MM.1S (cell line): ENCODE data around the gene PLK5.

Source experiments
- CTCF ChIP-seq: fragments of 300-600 bp; sonication (generic); IDR thresholded peaks from 2 replicates; pipeline ENCODE4 v1.5.1; 2016; ENCODE audit warnings: antibody characterized with exemption, low read length, mixed read lengths
- EZH2 ChIP-seq: fragments of 300-600 bp; sonication (generic); optimal IDR thresholded peaks from 2 replicates; pipeline ENCODE3; 2017; ENCODE audit warnings: low read depth, mild to moderate bottlenecking, antibody characterized with exemption, low read length, mixed read lengths

- TF ChIP-seq CTCF (no peak), EZH2 (no peak)
Measured at GRCh38 chr19:1556390-1557070, 32.7 kb downstream of the PLK5 start.
